WERI-Rb-1 (cell line): ENCODE results near the gene STOM.

Experiments
- DNase-seq: peaks from one replicate; pipeline ENCODE4 v3.0.0-alpha.2; 2020
- H3K27ac ChIP-seq: fragments of 250-450 bp; sonication (Bioruptor Pico); 2 replicates; pipeline ENCODE4 v1.5.1; 2020; ENCODE audit warnings: mild to moderate bottlenecking, moderate library complexity
- H3K27me3 ChIP-seq: fragments of 250-450 bp; sonication (Bioruptor Pico); 2 replicates; pipeline ENCODE4 v1.5.1; 2021; ENCODE audit warnings: mild to moderate bottlenecking, low read depth, moderate library complexity; ENCODE audit not compliant: insufficient read depth, severe bottlenecking
- H3K36me3 ChIP-seq: fragments of 250-450 bp; sonication (Bioruptor Pico); 2 replicates; pipeline ENCODE4 v1.5.1; 2020; ENCODE audit warnings: mild to moderate bottlenecking, moderate library complexity
- H3K4me3 ChIP-seq: 2 replicates; pipeline ENCODE4 v1.5.1; 2011; ENCODE audit warnings: low read depth, mild to moderate bottlenecking, control low read depth, low read length
- H3K9me3 ChIP-seq: fragments of 250-450 bp; sonication (Bioruptor Pico); 2 replicates; pipeline ENCODE4 v1.5.1; 2021; ENCODE audit warnings: mild to moderate bottlenecking, moderate library complexity; ENCODE audit not compliant: severe bottlenecking
- TF ChIP-seq, protein P1 (sequence below): IDR thresholded peaks from 2 replicates; pipeline ENCODE4 v1.5.1; 2011; ENCODE audit warnings: low read depth, mild to moderate bottlenecking, control low read depth, inconsistent platforms, low read length

STOM gene

DNA sequence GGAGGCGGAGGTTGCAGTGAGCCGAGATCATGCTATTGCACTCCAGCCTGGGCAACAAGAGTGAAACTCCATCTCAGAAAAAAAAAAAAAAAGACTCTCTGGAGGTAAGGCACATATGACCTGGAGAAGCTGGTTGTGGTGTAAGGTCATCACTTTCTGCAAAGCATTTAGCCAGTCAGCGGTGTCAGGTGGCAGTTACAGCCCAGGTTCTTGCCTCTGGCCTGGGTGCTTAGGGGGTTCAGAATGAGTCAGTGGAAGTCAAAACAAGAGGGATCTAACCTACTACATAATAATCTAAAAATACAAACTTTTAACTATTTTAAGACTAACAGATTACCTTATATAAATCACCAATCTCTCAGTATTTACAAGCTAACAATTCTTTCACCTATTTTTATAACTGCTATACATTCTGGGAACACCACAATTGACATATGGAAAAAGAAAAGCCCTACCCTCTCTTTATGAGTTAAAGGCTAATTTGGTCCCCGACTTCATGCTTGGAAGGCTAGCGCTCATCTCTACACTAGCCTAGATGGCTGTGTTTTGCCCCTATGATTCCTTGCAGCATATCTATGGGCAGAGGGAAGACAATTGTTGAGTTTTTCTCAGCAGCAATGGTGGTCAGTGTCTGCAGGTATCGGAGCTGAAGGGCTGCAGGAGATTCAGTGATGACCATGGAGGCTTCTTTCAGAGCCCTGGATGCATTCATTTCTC is 29.2 kb downstream of the STOM start:
- no peak for DNase-seq
- TF ChIP-seq, protein P1, sequence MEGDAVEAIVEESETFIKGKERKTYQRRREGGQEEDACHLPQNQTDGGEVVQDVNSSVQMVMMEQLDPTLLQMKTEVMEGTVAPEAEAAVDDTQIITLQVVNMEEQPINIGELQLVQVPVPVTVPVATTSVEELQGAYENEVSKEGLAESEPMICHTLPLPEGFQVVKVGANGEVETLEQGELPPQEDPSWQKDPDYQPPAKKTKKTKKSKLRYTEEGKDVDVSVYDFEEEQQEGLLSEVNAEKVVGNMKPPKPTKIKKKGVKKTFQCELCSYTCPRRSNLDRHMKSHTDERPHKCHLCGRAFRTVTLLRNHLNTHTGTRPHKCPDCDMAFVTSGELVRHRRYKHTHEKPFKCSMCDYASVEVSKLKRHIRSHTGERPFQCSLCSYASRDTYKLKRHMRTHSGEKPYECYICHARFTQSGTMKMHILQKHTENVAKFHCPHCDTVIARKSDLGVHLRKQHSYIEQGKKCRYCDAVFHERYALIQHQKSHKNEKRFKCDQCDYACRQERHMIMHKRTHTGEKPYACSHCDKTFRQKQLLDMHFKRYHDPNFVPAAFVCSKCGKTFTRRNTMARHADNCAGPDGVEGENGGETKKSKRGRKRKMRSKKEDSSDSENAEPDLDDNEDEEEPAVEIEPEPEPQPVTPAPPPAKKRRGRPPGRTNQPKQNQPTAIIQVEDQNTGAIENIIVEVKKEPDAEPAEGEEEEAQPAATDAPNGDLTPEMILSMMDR = no peak
- no peaks in the 10 kb centered on the region for H3K9me3 ChIP-seq
- H3K27ac ChIP-seq = no peak overlapping the region
- H3K4me3 ChIP-seq = no peak overlapping the region
- H3K36me3 ChIP-seq = no peaks in the 10 kb centered on the region
- no peaks in the 10 kb centered on the region for H3K27me3 ChIP-seq

DNA sequence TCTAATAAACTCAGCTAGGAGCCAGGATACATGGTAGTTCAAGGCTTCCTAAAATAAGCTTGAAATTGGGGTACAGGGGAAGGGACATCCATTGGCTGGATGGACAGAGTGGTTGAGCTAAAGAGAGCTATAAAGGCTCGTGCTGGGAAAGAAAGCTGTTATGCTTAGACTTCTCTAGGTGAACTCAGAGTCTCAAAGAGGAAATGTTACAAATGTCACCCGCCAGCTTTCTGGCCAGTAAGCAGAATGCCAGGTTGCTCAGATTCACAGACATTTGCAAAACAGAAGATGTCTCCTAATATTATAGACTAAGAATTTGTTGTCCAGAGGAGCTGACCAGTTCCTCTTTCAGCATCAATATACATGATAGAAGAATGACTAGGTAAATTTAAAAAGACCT is 30.6 kb downstream of the STOM start:
- Histone ChIP-seq H3K4me3 (no peak overlapping the region), H3K27me3 (no peaks in the 10 kb centered on the region), H3K36me3 (no peaks in the 10 kb centered on the region), H3K9me3 (no peaks in the 10 kb centered on the region), H3K27ac (no peak overlapping the region)
- DNase-seq = no peak
- TF ChIP-seq, protein P1 = no peak

DNA sequence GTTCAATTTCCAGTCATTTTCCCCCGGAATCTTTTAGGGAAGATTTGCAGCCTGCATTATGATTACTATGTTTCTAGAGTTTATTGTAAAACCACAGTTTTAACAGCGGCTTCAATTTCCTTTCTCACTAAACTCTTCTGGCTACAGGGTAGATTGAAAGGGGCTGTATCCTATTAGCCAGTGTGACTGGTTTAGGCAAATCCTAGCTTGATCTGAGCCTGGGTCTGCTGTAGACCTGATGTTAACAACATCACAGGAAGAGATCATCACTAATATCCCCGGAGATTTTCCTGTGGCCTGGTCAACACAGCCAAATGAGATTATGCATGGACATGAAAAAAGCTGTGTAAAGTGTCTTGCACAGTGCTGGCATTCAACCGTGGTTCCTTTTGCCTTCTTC is 33.4 kb downstream of the STOM start:
- DNase-seq = peak; percentile 64
- Histone ChIP-seq H3K27me3 (no peaks in the 10 kb centered on the region), H3K27ac (no peak overlapping the region), H3K9me3 (no peaks in the 10 kb centered on the region), H3K4me3 (no peak overlapping the region), H3K36me3 (no peaks in the 10 kb centered on the region)
- TF ChIP-seq, protein P1 = no peak

DNA sequence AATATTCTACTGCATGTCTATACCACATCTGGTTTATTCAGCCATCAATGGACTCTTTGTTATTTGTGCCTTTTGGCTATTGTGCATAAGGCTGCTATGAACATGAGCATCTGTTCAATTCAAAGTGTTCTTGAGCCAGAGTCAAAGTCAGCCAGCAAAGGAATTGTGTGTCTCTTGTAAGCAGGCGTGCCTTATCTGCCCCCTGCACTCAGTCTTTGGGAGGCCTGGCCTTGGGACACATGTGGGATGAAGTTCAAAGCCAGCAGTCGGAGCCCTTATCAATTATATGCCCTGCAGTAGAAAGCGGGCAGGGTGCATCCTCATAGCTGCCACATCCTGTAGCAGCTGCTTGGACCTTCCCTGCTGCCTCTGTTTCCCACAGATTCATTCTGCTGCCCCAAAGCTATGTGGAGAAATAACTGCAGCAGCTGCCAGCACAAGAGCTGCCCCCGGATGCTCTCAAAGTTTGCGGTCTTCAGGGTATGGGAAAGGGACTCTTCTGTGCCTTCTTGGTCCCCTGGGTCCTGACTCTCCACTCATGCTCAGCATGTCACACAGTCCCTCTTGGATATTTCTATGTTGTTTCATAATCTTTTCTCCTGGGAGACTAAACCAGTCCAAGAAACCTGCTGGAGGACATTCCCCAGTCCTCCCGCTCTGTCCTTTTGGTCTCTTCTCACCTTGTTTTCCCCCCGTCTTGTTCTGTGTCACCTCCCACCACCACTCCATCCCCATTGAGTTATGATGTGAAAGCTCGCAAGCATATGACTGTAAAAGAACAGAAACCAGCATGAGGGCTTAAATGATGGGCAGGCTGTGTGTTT is 35.9 kb downstream of the STOM start:
- Histone ChIP-seq H3K9me3 (no peaks in the 10 kb centered on the region), H3K27me3 (no peaks in the 10 kb centered on the region), H3K4me3 (no peak overlapping the region), H3K36me3 (no peaks in the 10 kb centered on the region), H3K27ac (no peak overlapping the region)
- DNase-seq = no peak
- TF ChIP-seq, protein P1 = no peak

DNA sequence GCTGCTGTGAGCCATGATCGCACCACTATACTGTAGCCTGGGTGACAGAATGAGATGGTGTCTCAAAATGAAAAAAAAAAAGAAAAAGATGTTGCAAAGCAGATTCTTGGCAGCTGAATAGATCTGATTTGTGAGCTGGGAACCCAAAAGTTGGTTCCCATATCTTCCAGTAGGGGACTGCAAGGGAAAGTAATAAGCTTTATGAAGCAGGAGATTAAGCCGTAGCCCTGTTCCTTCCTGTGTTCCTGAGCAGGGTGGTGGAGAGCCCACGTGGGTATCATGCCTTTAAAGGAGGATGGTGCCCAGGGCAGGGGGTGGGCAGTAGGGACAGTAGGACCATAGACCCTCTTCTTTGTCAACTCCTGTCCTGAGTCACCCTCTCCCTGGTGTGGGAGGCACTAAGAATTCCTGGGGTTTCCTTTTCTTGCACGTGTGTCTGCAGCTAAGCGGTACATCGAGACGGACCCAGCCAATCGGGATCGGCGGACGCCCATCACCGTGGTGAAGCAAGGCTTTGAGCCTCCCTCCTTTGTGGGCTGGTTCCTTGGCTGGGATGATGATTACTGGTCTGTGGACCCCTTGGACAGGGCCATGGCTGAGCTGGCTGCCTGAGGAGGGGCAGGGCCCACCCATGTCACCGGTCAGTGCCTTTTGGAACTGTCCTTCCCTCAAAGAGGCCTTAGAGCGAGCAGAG is 37.9 kb downstream of the STOM start:
- TF ChIP-seq, protein P1 = peak; percentile 52; the same call in 1 of the 2 replicates
- no peak overlapping the region for H3K4me3 ChIP-seq
- no peaks in the 10 kb centered on the region for H3K9me3 ChIP-seq
- no peaks in the 10 kb centered on the region for H3K27me3 ChIP-seq
- H3K27ac ChIP-seq = no peak overlapping the region
- no peak for DNase-seq
- no peaks in the 10 kb centered on the region; the same call in 1 of the 2 replicates for H3K36me3 ChIP-seq
